HG02763 (cell line): ENCODE data around the gene GPR142.
A peak's percentile ranks its signal among the peaks of the same experiment; 100 is the strongest.

Experiments used
- ATAC-seq: cut with Tn5 transposase; IDR thresholded peaks from one replicate; pipeline ENCODE4 v1.9.1; 2021; ENCODE audit warnings: mild to moderate bottlenecking, moderate library complexity; ENCODE audit not compliant: unreplicated experiment

GPR142 gene

GRCh38 chr17:74417178-74418045 is 50.1 kb downstream of the GPR142 start:
- ATAC-seq, result peak; percentile 73

GRCh38 chr17:74419928-74420411 is 52.7 kb downstream of the GPR142 start:
- ATAC-seq, result no peak
